Heart left ventricle (tissue), 13 donors: Measurements from ENCODE around the gene SRD5A3.

ENCODE experiments used
- CTCF ChIP-seq, 12 donors: fragments of 200-600 bp; sonication (generic) in 4 of 12; IDR thresholded peaks; one replicate each; pipeline versions ENCODE4 v1.5.0 to v1.8.0; 2018 to 2022; ENCODE audit warnings: antibody characterized with exemption in 12 of 12, mild to moderate bottlenecking in 5 of 12
- POLR2A ChIP-seq, 2 donors: fragments of 450-650 bp; IDR thresholded peaks; one replicate each; pipeline ENCODE4 v1.6.1; 2017; ENCODE audit warnings: antibody characterized with exemption in 2 of 2, mild to moderate bottlenecking in 2 of 2, moderate library complexity in 2 of 2
- donor health status: ischemic (EF 13 %, LVEDD 7.1; RV severe dilation, severe dysfunction).
- donor health status: DM: no; HTN: yes; CAD: no.
- donor health status: DM: no; HTN: no; CAD: no.
- donor health status: ischemic (EF 25% LVEDD 6.9; RV normal size, moderate dysfunction).
- donor health status: ischemic (EF 25% LVEDD 5.7; RV mildly dilated, moderate dysfunction).
- donor health status: ischemic (EF 35%, LVEDD 5.7; RV mildly dilated, moderate dysfunction).
- donor health status: nonischemic (EF 11% LVEDD 7.7; RV severe dilation, severe dysfunction).
- donor health status: DM: yes; HTN: yes; CAD: no.
- donor health status: PGD.
- donor health status: ischemic (EF 29% LVEDD 5.4; RV normal size, mild dysfunction).
- donor health status: nonischemic (EF 23%, LVEDD 6.1; RV moderate dilation, normal function).

DNA sequence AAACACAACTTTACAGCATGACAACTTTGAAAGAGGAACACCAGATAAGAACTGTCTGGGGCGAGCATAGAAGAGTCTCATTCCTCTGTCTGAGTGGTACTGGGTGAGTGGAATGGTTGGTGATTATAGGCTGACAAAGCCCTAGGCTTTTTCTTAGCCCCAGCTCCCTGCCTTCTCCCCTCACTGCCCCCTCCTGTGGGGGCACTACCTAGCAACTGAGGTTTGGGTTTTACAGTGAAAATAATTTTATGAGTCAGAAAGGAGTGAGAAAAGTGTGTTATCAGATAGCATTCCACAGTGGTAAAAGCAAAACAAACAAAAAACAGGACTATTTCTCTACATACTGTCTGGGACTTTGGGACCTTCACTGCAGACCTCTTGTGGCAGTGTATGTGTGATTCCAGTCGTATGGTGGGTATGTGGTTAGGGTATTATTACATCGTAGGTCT lies 39.2 kb downstream of the SRD5A3 start:
- no peak for TF ChIP-seq POLR2A (IDR thresholded peaks at IDR 0.05)
- TF ChIP-seq CTCF (IDR thresholded peaks at IDR 0.05) = no peak
